Muscle layer of duodenum (tissue), 2 donors: ENCODE measurements around the gene SLC23A3.
"Not testable (repeated sequence)": the region's sequence is repeated elsewhere in the genome, so short reads cannot be mapped to it uniquely, and the experiment has no call there.

ENCODE experiments used
- H3K27ac ChIP-seq: one replicate; pipeline ENCODE4 v1.7.0; 2013; ENCODE audit warnings: mild to moderate bottlenecking, low read length
- H3K27me3 ChIP-seq: one replicate; pipeline ENCODE4 v1.7.0; 2013; ENCODE audit warnings: low read depth, mild to moderate bottlenecking, control low read depth, low read length
- H3K36me3 ChIP-seq, 2 donors: one replicate each; pipeline ENCODE4 v1.7.0; 2013; ENCODE audit warnings: low read length in 2 of 2, control low read depth in 1 of 2, mild to moderate bottlenecking in 1 of 2; ENCODE audit not compliant: insufficient read depth in 2 of 2, control insufficient read depth in 1 of 2
- H3K4me1 ChIP-seq, 2 donors: one replicate each; pipeline ENCODE4 v1.7.0; 2013; ENCODE audit warnings: low read length in 2 of 2, mild to moderate bottlenecking in 2 of 2, control low read depth in 1 of 2, moderate library complexity in 1 of 2; ENCODE audit not compliant: insufficient read depth in 2 of 2, control insufficient read depth in 1 of 2
- H3K4me3 ChIP-seq, 2 donors: one replicate each; pipeline ENCODE4 v1.7.0; 2013; ENCODE audit warnings: low read length in 2 of 2, low read depth in 1 of 2, mild to moderate bottlenecking in 1 of 2
- H3K9me3 ChIP-seq, 2 donors: one replicate each; pipeline ENCODE4 v1.7.0; 2013; ENCODE audit warnings: low read length in 2 of 2, control low read depth in 1 of 2, mild to moderate bottlenecking in 1 of 2; ENCODE audit not compliant: control insufficient read depth in 1 of 2
- donor health status: healthy.

The SLC23A3 gene

DNA sequence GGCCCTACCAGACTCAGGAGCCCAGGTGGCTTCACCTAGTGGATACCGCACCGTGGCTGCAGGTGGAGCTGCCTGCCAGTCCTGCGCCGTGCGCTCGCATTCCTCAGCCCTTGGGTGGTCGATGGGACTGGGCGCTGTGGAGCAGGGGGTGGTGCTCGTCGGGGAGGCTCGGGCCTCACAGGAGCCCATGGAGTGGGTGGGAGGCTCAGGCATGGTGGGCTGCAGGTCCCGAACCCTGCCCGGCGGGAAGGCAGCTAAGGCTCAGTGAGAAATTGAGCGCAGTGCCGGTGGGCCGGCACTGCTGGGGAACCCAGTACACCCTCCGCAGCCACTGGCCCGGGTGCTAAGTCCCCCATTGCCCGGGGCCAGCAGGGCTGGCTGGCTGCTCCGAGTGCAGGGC, 31.5 kb upstream of the SLC23A3 start:
- not testable (repeated sequence) for H3K27me3 ChIP-seq, H3K27ac ChIP-seq, H3K9me3 ChIP-seq, H3K36me3 ChIP-seq, H3K4me3 ChIP-seq, H3K4me1 ChIP-seq

DNA sequence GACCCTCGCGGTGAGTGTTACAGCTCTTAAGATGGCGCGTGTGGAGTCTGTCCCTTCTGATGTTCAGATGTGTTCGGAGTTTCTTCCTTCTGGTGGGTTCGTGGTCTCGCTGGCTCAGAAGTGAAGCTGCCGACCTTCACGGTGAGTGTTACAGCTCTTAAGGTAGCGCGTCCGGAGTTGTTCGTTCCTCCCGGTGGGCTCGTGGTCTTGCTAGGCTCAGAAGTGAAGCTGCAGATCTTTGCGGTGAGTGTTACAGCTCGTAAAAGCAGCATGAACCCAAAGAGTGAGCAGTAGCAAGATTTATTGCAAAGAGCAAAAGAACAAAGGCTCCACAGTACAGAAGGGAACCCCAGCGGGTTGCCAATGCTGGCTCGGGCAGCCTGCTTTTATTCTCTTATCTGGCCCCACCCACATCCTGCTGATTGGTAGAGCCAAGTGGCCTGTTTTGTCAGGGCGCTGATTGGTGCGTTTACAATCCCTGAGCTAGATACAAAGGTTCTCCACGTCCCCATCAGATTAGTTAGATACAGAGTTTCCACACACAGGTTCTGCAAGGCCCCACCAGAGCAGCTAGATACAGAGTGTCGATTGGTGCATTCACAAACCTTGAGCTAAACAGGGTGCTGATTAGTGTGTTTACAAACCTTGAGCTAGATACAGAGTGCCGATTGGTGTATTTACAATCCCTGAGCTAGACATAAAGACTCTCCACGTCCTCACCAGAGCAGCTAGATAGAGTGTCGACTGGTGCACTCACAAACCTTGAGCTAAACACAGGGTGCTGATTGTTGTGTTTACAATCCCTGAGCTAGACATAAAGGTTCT, 30.9 kb upstream of the SLC23A3 start:
- not testable (repeated sequence) for H3K4me3 ChIP-seq, H3K4me1 ChIP-seq, H3K27me3 ChIP-seq, H3K36me3 ChIP-seq, H3K9me3 ChIP-seq, H3K27ac ChIP-seq

DNA sequence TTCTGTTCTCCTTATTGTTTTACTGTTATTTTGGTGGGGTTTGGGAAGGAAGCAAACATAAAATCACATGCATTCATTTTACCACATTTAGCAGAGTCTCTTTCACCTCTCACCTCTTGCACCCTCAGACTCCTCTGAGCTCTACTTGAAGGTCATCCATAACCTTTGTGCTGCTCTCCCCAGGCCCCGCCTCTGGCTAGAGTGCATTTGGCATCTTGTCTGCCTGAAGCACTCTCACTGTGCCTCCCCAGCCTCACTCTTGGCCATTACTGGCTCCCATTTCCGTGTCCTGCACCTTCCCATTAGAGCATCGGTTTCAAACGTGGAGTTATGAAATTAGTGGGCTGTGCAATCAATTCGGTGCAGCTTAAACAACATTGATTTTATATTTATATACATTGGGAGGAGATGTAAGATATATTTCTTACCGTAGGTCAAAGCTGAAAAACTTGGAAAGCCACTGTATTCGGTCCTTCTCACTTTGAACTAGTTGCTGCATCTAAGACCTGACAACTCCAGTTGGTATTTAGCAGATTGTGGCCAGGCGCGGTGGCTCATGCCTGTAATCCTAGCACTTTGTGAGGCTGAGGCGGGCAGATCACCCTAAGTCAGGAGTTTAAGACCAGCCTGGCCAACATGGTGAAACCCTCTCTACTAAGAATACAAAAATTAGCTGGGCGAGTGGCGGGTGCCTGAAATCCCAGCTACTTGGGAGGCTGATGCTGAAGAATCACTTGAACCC, 29.8 kb upstream of the SLC23A3 start:
- Histone ChIP-seq H3K4me3 (no peak overlapping the region), H3K36me3 (no peaks in the 10 kb centered on the region), H3K4me1 (no peaks in the 10 kb centered on the region), H3K9me3 (no peaks in the 10 kb centered on the region), H3K27ac (no peak overlapping the region), H3K27me3 (peaks cover 4% of the 10 kb centered on the region)

DNA sequence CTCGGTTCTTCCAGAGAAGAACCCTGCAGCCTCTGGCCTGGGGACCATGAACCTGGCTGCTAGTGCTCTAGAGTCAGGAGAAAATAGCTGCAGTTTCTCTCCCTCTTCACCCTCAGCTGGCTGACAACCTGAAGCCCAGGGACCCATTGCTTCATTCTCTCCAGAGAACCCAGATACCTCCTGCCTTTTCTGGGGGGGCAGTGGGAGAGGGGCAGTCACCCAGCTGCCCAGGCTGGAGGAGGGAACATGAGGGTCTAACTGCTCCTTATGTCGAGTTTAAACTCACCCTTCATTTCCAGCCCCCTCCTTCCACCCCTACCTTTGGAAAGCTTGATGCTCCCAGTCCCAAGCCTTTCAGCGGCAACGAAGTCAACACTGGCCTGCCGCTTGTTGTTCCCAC, 29.1 kb upstream of the SLC23A3 start:
- Histone ChIP-seq H3K4me1 (no peaks in the 10 kb centered on the region), H3K36me3 (no peaks in the 10 kb centered on the region), H3K4me3 (no peak overlapping the region), H3K9me3 (no peaks in the 10 kb centered on the region), H3K27ac (no peak overlapping the region), H3K27me3 (peaks cover 4% of the 10 kb centered on the region)

DNA sequence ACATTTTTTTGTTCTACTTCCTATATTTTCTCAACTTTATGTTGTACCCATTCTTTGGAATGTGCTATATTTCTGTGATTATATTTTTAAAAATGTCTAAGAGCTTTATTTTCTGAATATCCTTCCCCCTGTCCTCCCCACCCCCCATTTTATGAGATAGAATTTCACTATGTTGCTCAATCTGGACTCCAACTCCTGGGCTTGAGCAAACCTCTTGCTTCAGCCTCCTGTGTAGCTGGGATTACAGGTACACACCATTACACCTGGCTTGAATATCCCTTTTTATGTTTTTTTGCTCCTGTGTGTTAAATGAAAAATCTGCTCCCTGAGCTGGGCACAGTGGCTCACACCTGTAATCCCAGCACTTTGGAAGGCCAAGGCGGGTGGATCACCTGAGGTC, 27.6 kb upstream of the SLC23A3 start:
- no peak overlapping the region for H3K27ac ChIP-seq
- no peak overlapping the region for H3K4me3 ChIP-seq
- H3K4me1 ChIP-seq, result no peaks in the 10 kb centered on the region
- no peaks in the 10 kb centered on the region for H3K9me3 ChIP-seq
- H3K27me3 ChIP-seq, result peaks cover 4% of the 10 kb centered on the region
- H3K36me3 ChIP-seq, result no peaks in the 10 kb centered on the region

DNA sequence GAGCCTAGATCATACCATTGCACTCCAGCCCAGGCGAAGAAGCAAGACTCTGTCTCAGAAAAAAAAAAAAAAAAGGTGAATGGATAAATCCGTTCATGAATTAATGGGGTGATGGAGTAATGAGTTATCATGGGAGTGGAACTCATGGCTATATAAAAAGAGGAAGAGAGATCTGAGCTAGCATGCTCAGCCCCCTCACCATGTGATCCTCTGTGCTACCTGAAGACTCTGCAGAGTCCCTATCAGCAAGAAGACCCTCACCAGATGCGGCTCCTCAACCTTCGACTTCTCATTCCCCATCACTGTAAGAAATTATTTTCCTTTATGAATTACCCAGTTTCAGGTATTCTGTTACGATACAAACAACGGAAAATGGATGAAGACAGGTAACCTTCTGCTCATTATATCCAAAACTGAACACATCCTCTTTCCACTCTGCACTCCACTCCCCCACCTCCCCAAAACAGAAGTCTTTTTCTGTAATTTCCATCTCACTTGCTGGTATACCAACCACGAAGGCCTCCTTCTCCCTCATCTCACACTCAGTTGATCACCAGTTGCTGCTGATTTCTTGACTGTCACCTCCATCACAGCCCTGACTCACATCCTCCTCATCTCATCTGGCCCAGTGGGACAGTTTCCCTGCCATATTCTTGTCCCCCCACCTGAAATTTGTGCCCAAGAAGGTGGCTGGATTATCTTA, 17.1 kb upstream of the SLC23A3 start:
- H3K27me3 ChIP-seq, result no peaks in the 10 kb centered on the region
- no peaks in the 10 kb centered on the region for H3K9me3 ChIP-seq
- peaks cover 0 to 4% of the 10 kb centered on the region in 2 donors for H3K4me1 ChIP-seq
- peaks cover 32 to 35% of the 10 kb centered on the region in 2 donors for H3K36me3 ChIP-seq
- no peak overlapping the region for H3K4me3 ChIP-seq
- no peak overlapping the region for H3K27ac ChIP-seq

DNA sequence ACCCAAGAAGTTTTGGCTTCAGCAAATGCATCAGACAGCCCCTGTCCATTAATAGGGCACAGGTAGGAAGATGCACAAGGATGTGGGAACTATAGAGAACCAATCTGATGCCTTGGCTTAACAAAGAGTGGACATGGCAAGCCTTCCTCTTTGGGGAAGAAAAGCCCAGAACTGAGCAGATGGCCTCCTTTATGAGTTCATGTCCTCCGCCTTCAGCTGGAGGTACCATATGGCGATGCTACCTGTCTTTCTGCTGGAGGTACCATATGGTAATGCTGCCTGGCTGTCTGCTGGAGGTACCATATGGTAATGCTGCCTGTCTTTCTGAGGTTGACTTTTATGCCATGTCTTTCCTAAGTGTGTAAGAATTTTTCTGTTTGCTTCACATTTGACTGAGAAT, 14.3 kb upstream of the SLC23A3 start:
- peaks cover 7 to 13% of the 10 kb centered on the region in 2 donors for H3K4me1 ChIP-seq
- no peak overlapping the region for H3K27ac ChIP-seq
- no peaks in the 10 kb centered on the region for H3K27me3 ChIP-seq
- H3K36me3 ChIP-seq, result peaks cover 49 to 61% of the 10 kb centered on the region in 2 donors
- no peak overlapping the region for H3K4me3 ChIP-seq
- H3K9me3 ChIP-seq, result no peaks in the 10 kb centered on the region

DNA sequence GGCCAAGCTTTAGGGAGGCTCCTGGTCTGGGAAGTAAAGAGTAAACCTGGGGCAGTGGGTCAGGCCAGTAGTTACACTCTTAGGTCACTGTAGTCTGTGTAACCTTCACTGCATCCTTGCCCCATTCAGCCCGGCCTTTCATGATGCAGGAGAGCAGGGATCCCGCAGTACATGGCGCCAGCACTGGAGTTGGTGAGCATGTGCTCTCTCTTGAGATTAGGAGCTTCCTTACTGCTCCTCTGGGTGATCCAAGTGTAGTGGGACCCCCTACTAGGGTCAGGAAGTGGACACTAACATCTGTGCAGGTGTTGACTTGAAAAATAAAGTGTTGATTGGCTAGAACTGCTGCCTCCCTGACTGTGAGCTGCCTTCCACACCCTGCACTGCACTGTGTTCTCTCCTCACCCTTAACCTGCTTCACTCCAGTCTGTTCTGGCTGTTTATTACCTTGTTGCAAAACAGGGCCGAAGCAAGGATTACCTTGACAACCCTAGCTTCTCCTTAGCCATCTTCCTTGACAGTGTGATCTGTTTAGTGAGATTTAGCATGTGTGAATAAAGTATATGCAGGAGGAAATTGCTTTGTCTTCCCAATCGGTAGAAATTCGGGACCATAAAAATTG, 13.4 kb upstream of the SLC23A3 start:
- Histone ChIP-seq H3K4me1 (peaks cover 12 to 21% of the 10 kb centered on the region in 2 donors), H3K9me3 (no peaks in the 10 kb centered on the region), H3K27me3 (no peaks in the 10 kb centered on the region), H3K36me3 (peaks cover 49 to 61% of the 10 kb centered on the region in 2 donors), H3K4me3 (no peak overlapping the region), H3K27ac (no peak overlapping the region)

DNA sequence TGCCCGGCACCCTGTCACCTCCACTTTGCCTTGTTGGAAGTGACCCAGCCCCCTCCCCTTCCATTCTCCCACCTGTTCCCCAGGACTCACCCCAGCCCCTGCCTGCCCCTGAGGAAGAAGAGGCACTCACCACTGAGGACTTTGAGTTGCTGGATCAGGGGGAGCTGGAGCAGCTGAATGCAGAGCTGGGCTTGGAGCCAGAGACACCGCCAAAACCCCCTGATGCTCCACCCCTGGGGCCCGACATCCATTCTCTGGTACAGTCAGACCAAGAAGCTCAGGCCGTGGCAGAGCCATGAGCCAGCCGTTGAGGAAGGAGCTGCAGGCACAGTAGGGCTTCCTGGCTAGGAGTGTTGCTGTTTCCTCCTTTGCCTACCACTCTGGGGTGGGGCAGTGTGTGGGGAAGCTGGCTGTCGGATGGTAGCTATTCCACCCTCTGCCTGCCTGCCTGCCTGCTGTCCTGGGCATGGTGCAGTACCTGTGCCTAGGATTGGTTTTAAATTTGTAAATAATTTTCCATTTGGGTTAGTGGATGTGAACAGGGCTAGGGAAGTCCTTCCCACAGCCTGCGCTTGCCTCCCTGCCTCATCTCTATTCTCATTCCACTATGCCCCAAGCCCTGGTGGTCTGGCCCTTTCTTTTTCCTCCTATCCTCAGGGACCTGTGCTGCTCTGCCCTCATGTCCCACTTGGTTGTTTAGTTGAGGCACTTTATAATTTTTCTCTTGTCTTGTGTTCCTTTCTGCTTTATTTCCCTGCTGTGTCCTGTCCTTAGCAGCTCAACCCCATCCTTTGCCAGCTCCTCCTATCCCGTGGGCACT, 12.7 kb upstream of the SLC23A3 start:
- H3K4me1 ChIP-seq, result peaks cover 12 to 21% of the 10 kb centered on the region in 2 donors
- no peak overlapping the region for H3K27ac ChIP-seq
- peaks cover 49 to 61% of the 10 kb centered on the region in 2 donors for H3K36me3 ChIP-seq
- H3K4me3 ChIP-seq, result no peak overlapping the region
- H3K27me3 ChIP-seq, result no peaks in the 10 kb centered on the region
- no peaks in the 10 kb centered on the region for H3K9me3 ChIP-seq

DNA sequence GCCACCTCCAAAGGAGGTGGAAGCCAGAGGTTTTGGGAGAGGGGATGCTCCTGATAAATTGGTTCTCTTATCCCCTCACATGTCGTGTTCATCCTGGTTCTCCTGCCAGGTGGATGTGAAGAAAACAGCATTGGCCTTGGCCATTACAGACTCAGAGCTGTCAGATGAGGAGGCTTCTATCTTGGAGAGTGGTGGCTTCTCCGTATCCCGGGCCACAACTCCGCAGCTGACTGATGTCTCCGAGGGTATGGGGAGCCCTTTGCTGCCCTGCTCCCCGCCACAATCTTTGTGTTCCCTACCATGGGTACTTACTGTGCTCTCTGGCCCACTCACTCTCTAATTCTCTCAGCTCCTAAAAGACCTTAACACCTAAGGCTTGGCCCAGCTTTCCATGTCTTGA, 11.7 kb upstream of the SLC23A3 start:
- no peaks in the 10 kb centered on the region for H3K9me3 ChIP-seq
- H3K27ac ChIP-seq, result no peak overlapping the region
- peaks cover 49 to 61% of the 10 kb centered on the region in 2 donors for H3K36me3 ChIP-seq
- H3K4me3 ChIP-seq, result no peak overlapping the region
- H3K27me3 ChIP-seq, result no peaks in the 10 kb centered on the region
- peaks cover 12 to 21% of the 10 kb centered on the region in 2 donors for H3K4me1 ChIP-seq
